B cell (primary cell): ENCODE measurements around the gene IFRD1. TPM values are rescaled to one million over a fixed set of nuclear protein-coding genes. Genes with fewer than 3 reads are reported as not detected.

Experiments used
- ATAC-seq: fragments of 200-7000 bp; cut with Tn5 transposase; one replicate; pipeline ENCODE4 v1.10.0; 2021; ENCODE audit warnings: low read depth, mild to moderate bottlenecking, moderate number of reproducible peaks, moderate library complexity
- CTCF ChIA-PET: fragments of 350-600 bp; sonication (Branson Sonifier 250); formaldehyde crosslinking; loops from one replicate; lab custom pipeline; 2021; ENCODE audit warnings: antibody characterized with exemption, inconsistent platforms; lab: Charles Lee
- POLR2A ChIA-PET: fragments of 350-600 bp; sonication (Branson Sonifier 250); formaldehyde crosslinking; loops from one replicate; lab custom pipeline; 2021; ENCODE audit warnings: antibody characterized with exemption; lab: Charles Lee
- DNase-seq: peaks from one replicate; pipeline ENCODE4 v3.0.0; 2013
- H2AFZ ChIP-seq: 2 replicates; pipeline ENCODE4 v1.6.1; 2012; ENCODE audit warnings: mild to moderate bottlenecking, low read depth, low read length; ENCODE audit not compliant: insufficient read depth, poor library complexity, severe bottlenecking
- H3K27ac ChIP-seq, 2 donors: 1 replicate in 1 of 2; 2 replicates in 1 of 2; pipeline ENCODE4 v1.5.1; 2012 to 2013; ENCODE audit warnings: low read length in 2 of 2, mild to moderate bottlenecking in 2 of 2, moderate library complexity in 1 of 2
- H3K27me3 ChIP-seq, 4 experiments: fragments of 200-600 bp in 1 of 4; sonication (generic) in 1 of 4; replicated peaks in 1 of 4; 1 replicate in 2 of 4; 2 replicates in 2 of 4; pipeline versions ENCODE4 v1.6.1 to v1.7.0; 2013 to 2016; ENCODE audit warnings: low read length in 3 of 4, mild to moderate bottlenecking in 2 of 4, mixed read lengths in 1 of 4, moderate library complexity in 1 of 4; ENCODE audit not compliant: insufficient read depth in 4 of 4, control insufficient read depth in 3 of 4; ENCODE audit errors: control extremely low read depth in 1 of 4
- H3K36me3 ChIP-seq, 2 experiments: replicated peaks in 1 of 2; 1 replicate in 1 of 2; 2 replicates in 1 of 2; pipeline versions ENCODE4 v1.6.1 to v1.7.1; 2013; ENCODE audit warnings: low read length in 1 of 2; ENCODE audit not compliant: insufficient read depth in 2 of 2, control insufficient read depth in 1 of 2; ENCODE audit errors: control extremely low read depth in 1 of 2, extremely low read depth in 1 of 2
- H3K4me1 ChIP-seq, 2 donors: fragments of 200-600 bp in 1 of 2; sonication (generic) in 1 of 2; 1 replicate in 1 of 2; 2 replicates in 1 of 2; pipeline versions ENCODE4 v1.5.1 to v1.6.1; 2013 to 2017; ENCODE audit warnings: low read length in 2 of 2; ENCODE audit not compliant: control insufficient read depth in 2 of 2, insufficient read depth in 2 of 2
- H3K4me2 ChIP-seq: replicated peaks from 2 replicates; pipeline ENCODE3; 2012; ENCODE audit warnings: mild to moderate bottlenecking, low read depth, low read length; ENCODE audit not compliant: poor library complexity, severe bottlenecking
- H3K4me3 ChIP-seq, 5 experiments: fragments of 200-600 bp in 1 of 5; sonication (generic) in 1 of 5; 1 replicate in 3 of 5; 2 replicates in 2 of 5; pipeline versions ENCODE4 v1.5.1 to v1.7.0; 2011 to 2016; ENCODE audit warnings: low read length in 4 of 5, mild to moderate bottlenecking in 4 of 5, low read depth in 2 of 5, control low read depth in 1 of 5, moderate library complexity in 1 of 5; ENCODE audit not compliant: insufficient read depth in 1 of 5; ENCODE audit errors: control extremely low read depth in 1 of 5, extremely low read depth in 1 of 5
- H3K79me2 ChIP-seq: fragments of 200-600 bp; sonication (generic); one replicate; pipeline ENCODE4 v1.6.0; 2016; ENCODE audit warnings: low read length; ENCODE audit not compliant: control insufficient read depth, insufficient read depth
- H3K9ac ChIP-seq: fragments of 200-600 bp; sonication (generic); 2 replicates; pipeline ENCODE4 v1.6.1; 2017; ENCODE audit warnings: mild to moderate bottlenecking, low read length, moderate library complexity
- H3K9me3 ChIP-seq, 3 donors: one replicate each; pipeline versions ENCODE4 v1.6.1 to v1.7.1; 2013; ENCODE audit warnings: low read length in 2 of 3; ENCODE audit not compliant: control insufficient read depth in 2 of 3, insufficient read depth in 1 of 3; ENCODE audit errors: control extremely low read depth in 1 of 3
- H4K20me1 ChIP-seq: 2 replicates; pipeline ENCODE4 v1.6.0; 2012; ENCODE audit warnings: mild to moderate bottlenecking, low read length; ENCODE audit not compliant: insufficient read depth, control insufficient read depth, poor library complexity, severe bottlenecking
- H3K27ac Mint-ChIP-seq: one replicate; pipeline ENCODE4 v1.8.0; 2021; ENCODE audit warnings: mixed read lengths
- H3K27me3 Mint-ChIP-seq: one replicate; pipeline ENCODE4 v1.8.0; 2021; ENCODE audit warnings: mixed read lengths
- H3K4me1 Mint-ChIP-seq: one replicate; pipeline ENCODE4 v1.8.0; 2021; ENCODE audit warnings: mixed read lengths
- H3K4me3 Mint-ChIP-seq: one replicate; pipeline ENCODE4 v1.8.0; 2021; ENCODE audit warnings: mixed read lengths
- H3K9me3 Mint-ChIP-seq: one replicate; pipeline ENCODE4 v1.8.0; 2022; ENCODE audit warnings: mixed read lengths; ENCODE audit not compliant: insufficient read depth
- EZH2 ChIP-seq: IDR thresholded peaks from 2 replicates; pipeline ENCODE4 v1.6.1; 2012; ENCODE audit warnings: borderline replicate concordance, low read depth, mild to moderate bottlenecking, moderate library complexity, low read length; ENCODE audit not compliant: insufficient read depth, poor library complexity, severe bottlenecking
- WGBS: methylation state at CpG from one replicate; pipeline ENCODE4 v1.1.5; 2013; ENCODE audit warnings: missing lambda C conversion rate; ENCODE audit not compliant: insufficient coverage; 5-methylcytosine and 5-hydroxymethylcytosine counted together
- intact Hi-C: fragments of 100-400 bp; cut with micrococcal nuclease; formaldehyde crosslinking; loops from one replicate; pipeline ENCODE4 v1.10.0; 2022
- polyA plus RNA-seq: library from polyadenylated mRNA; depleted of rRNA; stranded (reverse); fragments of >200 nt; gene quantifications from 2 replicates; pipeline ENCODE4 v1.2.3, GENCODE V29; 2012
- small RNA-seq: library from RNA; depleted of rRNA; stranded (forward); fragments of <200 nt; gene quantifications from one replicate; pipeline ENCODE3, GENCODE V24; 2012; ENCODE audit warnings: low replicate concordance, low read depth; ENCODE audit not compliant: insufficient read length
- total RNA-seq, 2 donors: library from RNA; stranded (reverse); fragments of 120-200 nt in 1 of 2; gene quantifications; 1 replicate in 1 of 2; 2 replicates in 1 of 2; pipeline versions ENCODE4 v1.2.3 to v1.2.4, GENCODE V29; 2013 to 2022
- TF ChIP-seq, protein P1 (sequence below): fragments of 200-600 bp; IDR thresholded peaks from one replicate; pipeline ENCODE4 v1.8.0; 2022; ENCODE audit warnings: antibody characterized with exemption, mild to moderate bottlenecking

IFRD1 gene
- total and polyA plus RNA-seq, 2 donors (not counting 1 experiment from before 2014, with no cell fraction given): 54.1 to 106 TPM

DNA sequence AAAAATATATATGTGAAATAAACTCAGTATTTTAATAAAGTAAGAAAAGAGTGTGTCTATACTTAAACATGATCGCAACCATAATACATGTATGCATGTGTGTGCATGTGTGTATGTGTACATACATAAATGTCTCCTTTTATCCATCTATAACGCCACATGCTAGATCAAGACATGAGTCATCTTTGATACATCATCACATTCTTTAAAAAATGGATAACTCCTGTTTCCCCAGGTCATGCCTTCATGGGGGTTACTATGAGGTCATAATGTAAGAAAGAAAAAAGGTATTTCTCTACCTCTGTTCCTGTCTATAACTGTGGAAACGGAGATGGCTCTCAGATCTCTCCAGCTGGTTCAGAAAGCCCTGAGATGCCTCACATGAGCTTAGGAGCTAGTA lies 71.7 kb downstream of the IFRD1 start:
- no peaks in the 10 kb centered on the region for H3K79me2 ChIP-seq

DNA sequence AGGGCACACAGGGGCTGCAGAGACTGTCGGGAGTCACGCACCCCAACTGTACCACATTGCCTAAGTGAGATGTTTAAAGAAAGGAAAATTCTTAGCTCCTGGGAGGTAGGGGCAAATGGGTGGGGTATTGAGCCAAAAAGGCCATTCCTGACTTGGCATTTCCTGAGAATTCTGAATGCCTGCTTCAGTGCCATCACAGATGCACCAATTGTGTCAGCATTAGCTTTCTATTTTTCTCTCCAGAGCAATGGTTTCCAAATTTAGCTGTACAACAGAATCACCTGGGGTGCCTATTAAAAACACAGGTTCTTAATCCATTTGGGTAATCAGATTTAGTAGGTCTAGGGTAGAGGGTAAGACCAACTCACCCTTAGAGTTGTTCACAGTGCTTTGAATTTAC lies 73.6 kb downstream of the IFRD1 start:
- ATAC-seq (no peak), DNase-seq (no peak)
- Histone ChIP-seq H3K9ac (no peak overlapping the region), H2AFZ (no peak overlapping the region), H3K9me3 (no peaks in the 10 kb centered on the region), H3K27me3 (peaks cover 0 to 3% (median 0%) of the 10 kb centered on the region in 4 experiments), H3K4me1 (no peaks in the 10 kb centered on the region), H3K36me3 (no peaks in the 10 kb centered on the region), H3K27ac (no peak overlapping the region), H3K79me2 (no peaks in the 10 kb centered on the region), H3K4me3 (no peak overlapping the region), H3K4me2 (no peak overlapping the region), H4K20me1 (no peaks in the 10 kb centered on the region)
- no CpG with 5 or more reads among the region's 2 CpGs for WGBS
- intact Hi-C loops: no loop called here
- Mint-ChIP-seq H3K27me3 (peaks cover 17% of the 10 kb centered on the region), H3K4me1 (no peaks in the 10 kb centered on the region), H3K9me3 (no peaks in the 10 kb centered on the region), H3K27ac (no peak overlapping the region), H3K4me3 (no peak overlapping the region)
- ChIA-PET POLR2A (no interaction called here), CTCF (no interaction called here)
- TF ChIP-seq, protein P1, sequence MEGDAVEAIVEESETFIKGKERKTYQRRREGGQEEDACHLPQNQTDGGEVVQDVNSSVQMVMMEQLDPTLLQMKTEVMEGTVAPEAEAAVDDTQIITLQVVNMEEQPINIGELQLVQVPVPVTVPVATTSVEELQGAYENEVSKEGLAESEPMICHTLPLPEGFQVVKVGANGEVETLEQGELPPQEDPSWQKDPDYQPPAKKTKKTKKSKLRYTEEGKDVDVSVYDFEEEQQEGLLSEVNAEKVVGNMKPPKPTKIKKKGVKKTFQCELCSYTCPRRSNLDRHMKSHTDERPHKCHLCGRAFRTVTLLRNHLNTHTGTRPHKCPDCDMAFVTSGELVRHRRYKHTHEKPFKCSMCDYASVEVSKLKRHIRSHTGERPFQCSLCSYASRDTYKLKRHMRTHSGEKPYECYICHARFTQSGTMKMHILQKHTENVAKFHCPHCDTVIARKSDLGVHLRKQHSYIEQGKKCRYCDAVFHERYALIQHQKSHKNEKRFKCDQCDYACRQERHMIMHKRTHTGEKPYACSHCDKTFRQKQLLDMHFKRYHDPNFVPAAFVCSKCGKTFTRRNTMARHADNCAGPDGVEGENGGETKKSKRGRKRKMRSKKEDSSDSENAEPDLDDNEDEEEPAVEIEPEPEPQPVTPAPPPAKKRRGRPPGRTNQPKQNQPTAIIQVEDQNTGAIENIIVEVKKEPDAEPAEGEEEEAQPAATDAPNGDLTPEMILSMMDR: no peak
- no peak for TF ChIP-seq EZH2

More for the DNA sequence above, 71.7 kb downstream of the IFRD1 start:
- Histone ChIP-seq H3K27me3 (peaks cover 0 to 3% (median 0%) of the 10 kb centered on the region in 4 experiments), H4K20me1 (no peaks in the 10 kb centered on the region), H3K4me1 (no peaks in the 10 kb centered on the region), H3K9ac (no peak overlapping the region), H3K4me2 (no peak overlapping the region), H3K9me3 (no peaks in the 10 kb centered on the region), H3K27ac (no peak overlapping the region), H3K4me3 (no peak overlapping the region), H3K36me3 (no peaks in the 10 kb centered on the region), H2AFZ (no peak overlapping the region)
- no peak for TF ChIP-seq EZH2
- TF ChIP-seq, protein P1: no peak
- DNase-seq (no peak), ATAC-seq (no peak)
- H3K4me1 Mint-ChIP-seq: no peaks in the 10 kb centered on the region
- H3K27me3 Mint-ChIP-seq: peaks cover 19% of the 10 kb centered on the region
- no peak overlapping the region for H3K27ac Mint-ChIP-seq
- 89% methylated on average over 1 of the region's 3 CpGs for WGBS
- H3K4me3 Mint-ChIP-seq: no peak overlapping the region
- no peaks in the 10 kb centered on the region for H3K9me3 Mint-ChIP-seq
- intact Hi-C loops: no loop called here
- ChIA-PET POLR2A (no interaction called here), CTCF (no interaction called here)

Small RNAs within 50 kb of the gene (small RNA-seq; reads per million reads assigned to genes)
- gene AC079741.1: not detected

Other genes starting within 250 kb of the IFRD1 start
- 4.1 and 5.3 TPM in 2 replicates for gene DOCK4, start 244.1 kb upstream of the IFRD1 start, total RNA-seq
- 0.03 and 0.23 TPM in 2 replicates for gene DOCK4, start 244.1 kb upstream of the IFRD1 start, polyA plus RNA-seq
- 18.6 and 20.4 TPM in 2 replicates for gene ZNF277, start 243.8 kb upstream of the IFRD1 start, total RNA-seq
- gene ZNF277, start 243.8 kb upstream of the IFRD1 start, polyA plus RNA-seq: 9.5 and 12.6 TPM in 2 replicates
- gene LSMEM1, start 30.5 kb downstream of the IFRD1 start, total RNA-seq: 1.9 and 3.8 TPM in 2 replicates
- 0.30 and 1.7 TPM in 2 replicates for gene LSMEM1, start 30.5 kb downstream of the IFRD1 start, polyA plus RNA-seq